HG02642 (cell line): ENCODE measurements around the gene SLC28A1.
"Not testable (repeated sequence)": the region's sequence is repeated elsewhere in the genome, so short reads cannot be mapped to it uniquely, and the experiment has no call there.

Source experiments
- ATAC-seq: cut with Tn5 transposase; IDR thresholded peaks from one replicate; pipeline ENCODE4 v1.9.1; 2021; ENCODE audit warnings: mild to moderate bottlenecking; ENCODE audit not compliant: unreplicated experiment, poor library complexity

SLC28A1 gene

DNA sequence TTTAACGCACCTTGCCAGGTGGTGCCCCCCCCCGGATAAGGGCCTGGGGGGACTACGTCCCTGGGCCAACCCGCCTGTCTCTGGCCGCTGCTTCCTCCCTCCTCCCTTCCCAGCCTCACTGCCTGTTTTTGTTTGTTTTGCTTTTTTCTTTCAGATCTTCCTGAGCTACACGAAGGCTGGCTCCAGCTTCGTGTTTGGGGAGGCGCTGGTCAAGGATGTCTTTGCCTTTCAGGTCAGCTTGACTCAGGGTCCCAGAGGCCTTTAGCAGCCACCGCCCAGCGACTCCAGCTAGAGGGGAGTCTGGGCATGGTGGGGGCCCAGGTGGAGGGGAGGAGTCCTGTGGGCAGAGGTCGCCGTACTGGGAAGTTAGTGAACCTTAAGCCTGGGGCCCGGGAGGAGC, 24.1 kb downstream of the SLC28A1 start:
- no peak for ATAC-seq

DNA sequence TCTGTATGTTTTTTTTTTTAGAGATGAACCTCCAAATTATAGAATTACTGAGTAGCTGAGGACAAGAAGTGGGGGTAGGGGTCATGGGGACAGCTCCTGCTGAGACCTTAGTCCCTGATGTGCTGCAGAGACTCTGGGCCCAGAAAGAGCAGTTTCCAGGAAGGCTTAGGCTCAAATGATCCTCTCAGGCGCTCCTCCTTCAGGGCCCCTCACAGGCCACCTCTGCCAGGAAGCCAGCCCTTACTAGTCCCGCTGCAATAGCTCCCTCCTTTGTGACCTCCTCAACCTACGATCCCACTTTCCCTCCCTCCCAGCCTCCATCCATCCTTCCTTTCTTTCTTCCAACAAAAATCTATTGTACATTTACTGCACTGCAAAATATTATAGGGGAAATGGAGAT, 24.6 kb downstream of the SLC28A1 start:
- ATAC-seq = no peak

DNA sequence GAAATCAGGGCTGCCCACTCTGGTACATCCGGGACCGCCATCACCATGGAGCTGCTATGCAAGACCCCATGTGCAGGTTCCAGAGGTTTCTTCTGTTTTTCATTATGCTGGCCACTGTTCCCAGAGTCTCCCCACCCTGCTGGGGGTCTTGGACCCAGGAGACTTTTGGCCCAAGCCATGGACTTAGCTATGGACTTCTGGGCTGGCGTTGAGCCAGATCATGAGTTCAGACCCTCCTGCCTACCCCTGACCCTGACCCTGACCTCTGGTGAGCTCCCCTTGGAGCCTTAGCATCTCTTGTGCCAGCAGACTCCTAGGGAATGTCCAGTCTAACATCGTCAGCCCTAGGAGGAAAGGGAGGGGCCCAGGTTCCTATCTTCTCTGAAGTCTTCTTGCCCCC, 25.3 kb downstream of the SLC28A1 start:
- no peak for ATAC-seq

DNA sequence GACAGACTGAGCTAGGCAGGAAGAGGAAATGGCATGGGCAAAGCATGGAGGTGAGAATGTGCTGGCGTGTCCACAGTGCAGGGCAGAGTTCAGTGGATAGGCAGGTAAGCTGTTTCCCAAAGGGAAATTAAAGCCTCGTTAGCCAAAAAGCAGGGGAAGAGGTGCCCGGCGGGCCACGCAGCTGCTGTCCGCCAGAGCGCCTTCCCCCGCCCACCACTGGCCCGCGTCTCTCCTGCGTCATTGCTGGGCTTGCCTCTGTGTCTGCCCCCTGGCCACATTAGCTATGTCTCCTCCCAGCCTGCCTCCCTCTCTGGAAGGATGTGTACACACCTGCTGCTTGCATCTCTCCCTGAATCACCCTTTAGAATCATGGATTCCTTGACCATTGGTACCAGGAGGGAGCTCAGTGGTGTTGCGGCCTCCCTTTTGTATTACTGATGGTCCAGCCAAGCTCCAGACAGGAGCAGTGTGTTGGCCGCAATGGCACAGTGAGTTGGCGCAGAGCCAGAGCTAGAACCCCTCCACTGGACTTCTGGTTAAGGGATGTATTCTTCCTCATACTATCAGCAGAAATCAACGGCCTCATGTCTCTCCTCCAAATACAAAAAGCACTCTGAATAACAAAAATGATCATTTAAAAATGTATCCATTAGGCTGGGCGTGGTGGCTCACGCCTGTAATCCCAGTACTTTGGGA, 26.6 kb downstream of the SLC28A1 start:
- no peak for ATAC-seq

DNA sequence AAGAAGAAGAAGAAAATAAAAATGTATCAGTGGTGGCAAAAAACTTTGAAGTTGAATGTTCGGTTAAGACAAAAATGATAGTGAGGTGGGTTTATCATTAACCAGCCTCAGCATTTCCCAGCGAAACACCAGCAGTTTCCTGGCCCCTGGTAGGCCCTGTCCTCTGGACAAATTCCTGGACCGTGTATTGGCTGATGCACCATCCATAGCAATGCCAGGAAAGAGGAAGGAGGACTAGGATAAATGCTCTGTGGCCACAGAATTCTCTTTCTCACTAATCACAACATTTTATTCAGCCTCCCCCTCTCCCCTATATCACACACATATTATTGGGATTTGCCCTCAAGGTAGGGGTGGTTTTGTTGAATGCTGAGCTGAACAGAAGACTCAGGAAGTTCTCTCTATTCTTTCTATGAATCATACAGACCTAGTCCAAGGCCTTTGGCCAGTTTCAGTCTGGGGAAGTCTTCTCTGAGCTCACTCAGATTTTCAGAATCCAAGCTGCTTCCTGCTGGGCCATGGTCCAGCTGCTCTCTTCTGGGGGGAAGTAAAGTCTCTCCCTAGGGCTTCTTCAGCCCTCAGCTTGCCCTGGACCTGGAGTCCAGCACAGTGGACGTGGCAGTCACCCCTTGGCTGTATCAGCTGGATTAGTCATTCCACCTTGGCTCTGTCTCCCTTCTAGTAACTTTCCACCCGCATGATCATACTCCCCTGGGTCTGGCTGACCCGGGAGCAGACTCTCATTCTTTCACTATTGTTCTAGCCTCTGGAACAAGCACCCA, 27.6 kb downstream of the SLC28A1 start:
- ATAC-seq = no peak

DNA sequence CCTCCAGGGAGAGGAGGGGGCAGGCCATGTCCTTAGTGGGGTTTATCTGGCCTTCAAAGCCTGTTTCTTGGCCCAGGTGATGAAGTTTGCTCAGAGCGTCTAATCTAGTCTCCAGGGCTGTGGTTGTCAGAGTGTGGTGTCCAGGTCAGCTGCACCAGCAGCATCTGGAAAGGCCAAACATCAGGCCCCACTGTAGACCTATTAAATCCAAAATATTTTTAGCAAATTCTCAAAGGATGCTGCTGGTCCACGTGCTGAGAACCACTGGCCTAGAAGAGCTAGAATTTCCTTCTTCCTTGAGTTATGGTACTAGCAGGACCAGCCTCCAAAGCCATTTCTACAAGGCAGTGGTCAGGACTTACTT, 28.9 kb downstream of the SLC28A1 start:
- ATAC-seq = no peak

DNA sequence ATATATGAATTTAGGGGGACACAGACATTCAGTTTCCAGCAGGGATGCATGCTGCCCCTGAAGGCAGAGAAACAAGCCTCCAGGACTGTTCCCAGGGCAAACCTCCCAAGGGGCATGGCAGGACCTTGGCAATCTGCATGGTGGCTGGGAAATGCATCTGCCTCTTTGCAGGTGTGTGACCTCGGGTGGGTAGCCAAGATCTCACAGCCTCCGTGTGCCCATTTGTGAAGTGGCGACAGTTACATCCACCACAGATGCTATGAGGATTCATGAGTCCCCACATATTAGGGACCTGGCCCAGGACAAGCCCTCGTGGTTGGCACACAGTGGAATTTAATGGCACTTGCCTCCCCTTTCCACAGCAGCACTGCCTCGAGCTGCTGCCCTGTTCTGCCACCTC, 29.9 kb downstream of the SLC28A1 start:
- no peak for ATAC-seq

DNA sequence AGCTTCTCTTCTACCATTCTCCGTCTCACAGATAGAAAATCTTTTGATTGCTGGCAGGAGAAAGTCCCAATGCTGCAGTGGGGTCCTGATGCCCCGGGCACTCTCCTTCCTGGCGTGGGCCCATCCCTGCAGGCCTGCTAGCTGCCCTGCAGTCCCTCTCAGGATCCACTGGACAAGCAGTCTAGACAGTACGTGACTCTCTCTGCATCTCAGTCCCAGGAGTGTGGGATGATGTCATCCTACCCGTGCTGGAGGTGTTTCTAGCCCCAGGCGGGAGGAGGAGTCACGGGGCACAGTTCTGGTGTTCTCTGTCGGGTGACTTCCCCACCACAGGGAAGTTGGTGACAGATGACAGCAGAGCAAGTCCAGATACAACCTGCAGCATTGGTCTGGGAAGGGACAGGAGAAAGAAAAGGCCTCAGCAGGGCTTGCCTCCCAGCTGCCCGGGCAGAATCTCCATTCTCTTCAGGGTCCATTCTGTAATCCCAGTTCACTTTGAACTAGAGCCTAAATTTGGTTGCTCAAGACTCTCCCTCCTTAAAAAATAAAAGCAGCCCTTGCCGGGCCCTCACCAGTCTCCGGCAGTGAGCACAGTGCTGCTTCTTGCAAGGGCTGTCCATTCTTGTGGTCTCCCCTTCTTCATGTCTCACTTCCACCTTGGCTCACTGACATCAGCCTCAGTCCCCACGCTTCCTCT, 30.6 kb downstream of the SLC28A1 start:
- peak; percentile 92 for ATAC-seq

DNA sequence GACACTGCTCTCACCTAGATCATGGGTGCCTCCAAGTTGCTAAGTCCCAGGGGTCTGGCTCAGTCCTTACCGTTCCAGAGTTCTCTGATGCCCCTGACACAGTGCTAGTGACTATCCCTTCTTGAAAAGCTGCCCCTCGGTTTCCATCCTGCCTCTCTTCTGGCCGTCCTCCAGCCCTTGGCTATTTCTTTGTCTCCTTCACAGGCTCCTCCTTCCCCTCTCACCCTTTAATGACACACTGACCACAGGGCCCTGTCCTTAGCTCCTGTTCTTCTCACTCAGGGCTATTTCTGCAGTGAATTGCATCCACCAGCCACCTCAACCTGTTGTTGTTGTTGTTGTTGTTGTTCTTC, 31.1 kb downstream of the SLC28A1 start:
- no peak for ATAC-seq

DNA sequence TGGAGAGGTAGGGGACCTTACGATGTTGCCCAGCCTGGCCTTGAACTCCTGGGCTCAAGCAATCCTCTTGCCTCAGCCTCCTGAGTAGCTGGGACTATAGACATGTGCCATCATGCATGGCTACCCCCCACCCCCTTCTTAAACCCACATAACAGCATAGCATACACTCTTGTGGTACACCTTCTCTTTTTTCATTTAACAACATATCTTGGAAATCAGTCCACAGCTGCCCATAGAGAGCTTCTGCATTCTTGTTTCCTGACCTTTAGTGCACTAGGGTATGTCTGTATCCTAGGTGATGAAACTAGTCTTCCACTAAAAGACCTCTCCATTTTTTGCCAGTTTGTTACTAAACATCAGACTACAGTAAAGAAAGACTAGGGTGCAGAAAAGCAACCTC, 33.0 kb downstream of the SLC28A1 start:
- ATAC-seq = no peak

DNA sequence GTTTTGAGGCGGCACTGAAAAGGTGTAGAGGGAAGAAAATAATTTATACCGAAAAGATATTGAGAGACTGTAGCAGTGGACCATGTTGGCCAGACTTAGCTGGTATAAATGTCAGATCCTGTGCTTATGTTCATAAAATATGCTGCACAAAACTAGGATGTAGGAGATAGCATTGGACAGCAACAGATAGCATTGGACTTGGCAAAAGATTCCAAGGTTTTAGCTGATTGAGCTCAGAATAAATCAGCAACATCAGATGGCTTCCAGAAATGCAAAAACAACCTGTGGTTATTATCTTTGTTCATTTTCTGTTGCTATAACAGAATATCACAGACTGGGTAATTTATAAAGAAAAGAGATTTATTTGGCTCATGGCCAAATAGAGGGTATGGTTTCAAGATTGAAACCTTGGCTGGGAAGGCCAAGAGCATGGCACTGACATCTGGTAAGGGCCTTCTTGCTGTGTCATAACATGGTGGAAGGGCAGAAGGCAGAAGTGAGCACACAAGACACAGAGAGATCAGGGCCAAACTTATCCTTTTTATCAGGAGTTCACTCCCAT, 34.7 kb downstream of the SLC28A1 start:
- ATAC-seq = no peak

DNA sequence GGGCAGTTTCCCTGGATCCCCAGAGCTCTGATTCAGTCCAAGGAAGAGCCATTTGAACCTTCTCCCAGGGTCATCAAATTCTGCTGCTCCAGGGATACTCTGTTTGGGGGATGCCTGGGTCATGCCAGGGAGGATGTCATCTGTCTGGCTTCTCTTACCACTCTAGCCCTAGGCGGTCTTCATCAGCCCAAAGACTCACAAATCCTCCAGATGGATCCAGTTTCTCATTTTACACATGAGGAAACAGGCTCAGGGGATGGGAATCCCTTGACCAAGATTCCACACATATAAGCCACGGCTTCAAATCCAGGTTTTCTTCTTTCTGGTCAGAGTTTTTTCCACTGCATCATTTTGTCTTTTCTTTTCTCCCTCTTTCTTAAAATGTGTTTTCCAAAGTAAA, 36.7 kb downstream of the SLC28A1 start:
- no peak for ATAC-seq

DNA sequence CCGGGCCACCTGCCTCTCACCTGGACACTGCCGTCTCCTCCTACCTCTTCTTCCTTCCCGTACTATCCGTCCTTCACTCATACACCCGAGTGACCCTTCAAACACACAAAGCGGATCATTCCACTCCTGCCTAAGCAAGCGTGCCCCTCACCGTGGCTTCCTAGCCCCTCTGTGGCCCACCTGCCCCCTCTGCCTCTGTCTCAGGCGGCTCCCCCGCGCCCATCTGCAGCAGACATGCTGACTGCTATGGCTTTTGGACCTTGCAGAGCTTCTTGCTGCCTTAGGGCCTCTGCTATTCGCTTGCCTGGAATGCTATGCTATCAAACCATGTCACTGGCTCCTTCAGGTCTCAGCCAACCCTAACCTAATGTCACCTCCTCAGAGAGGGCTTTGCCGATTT, 38.1 kb downstream of the SLC28A1 start:
- no peak for ATAC-seq

DNA sequence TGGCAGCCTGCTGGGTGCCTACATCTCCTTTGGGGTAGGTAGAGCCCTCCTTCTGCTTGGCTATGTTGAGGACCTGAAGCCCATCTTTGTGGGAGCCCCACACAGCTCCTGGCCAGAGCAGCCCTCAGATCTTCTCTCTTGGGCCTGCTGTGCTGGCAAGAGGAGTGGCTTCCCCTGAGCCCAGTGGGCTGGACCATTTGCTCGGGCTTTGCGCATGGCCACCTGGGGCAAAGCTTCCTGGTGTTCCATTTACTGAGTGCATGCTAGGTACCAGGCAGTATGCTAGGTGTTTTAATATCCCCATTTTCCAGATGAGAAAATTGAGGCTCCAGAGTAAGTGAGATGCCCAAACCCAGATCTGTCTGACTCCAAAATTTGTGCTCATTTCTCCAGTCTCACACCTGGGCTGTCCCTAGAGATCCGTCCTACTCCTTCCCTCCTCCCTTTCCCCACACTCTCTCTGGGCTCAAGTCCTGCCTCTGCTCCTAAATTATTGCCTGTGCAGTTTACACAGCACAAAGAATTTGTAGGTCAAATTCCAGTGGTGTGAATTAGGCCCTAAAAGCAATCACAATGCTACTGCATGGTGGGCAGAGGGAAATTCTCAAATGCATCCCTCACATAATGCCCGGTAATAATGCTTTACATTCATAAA, 39.7 kb downstream of the SLC28A1 start:
- no peak for ATAC-seq

DNA sequence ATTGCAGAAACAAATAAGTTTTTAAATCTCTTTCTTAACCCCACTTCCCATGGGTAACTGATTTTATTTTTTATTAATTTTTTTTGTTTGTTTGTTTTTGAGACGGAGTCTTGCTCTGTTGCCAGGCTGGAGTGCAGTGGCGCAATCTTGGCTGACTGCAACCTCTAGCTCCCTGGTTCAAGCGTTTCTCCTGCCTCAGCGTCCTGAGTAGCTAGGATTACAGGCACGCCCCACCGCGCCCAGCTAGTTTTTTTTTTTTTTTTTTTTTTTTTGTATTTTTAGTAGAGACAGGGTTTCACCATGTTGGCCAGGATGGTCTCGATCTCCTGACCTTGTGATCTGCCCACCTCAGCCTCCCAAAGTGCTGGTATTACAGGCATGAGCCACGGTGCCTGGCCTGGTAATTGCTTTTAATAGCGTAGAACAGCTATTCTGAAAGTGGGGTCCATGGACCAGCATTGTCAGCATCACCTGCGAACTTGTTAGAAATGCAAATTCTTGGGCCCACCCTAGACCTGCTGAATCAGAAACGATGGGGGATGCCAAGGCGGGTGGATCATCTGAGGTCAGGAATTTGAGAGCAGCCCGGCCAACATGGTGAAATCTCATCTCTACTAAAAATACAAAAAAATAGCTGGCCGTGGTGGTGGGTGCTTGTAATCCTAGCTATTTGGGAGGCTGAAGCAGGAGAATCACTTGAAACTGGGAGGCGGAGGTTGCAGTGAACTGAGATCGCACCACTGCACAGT, 40.5 kb downstream of the SLC28A1 start:
- ATAC-seq = not testable (repeated sequence)

DNA sequence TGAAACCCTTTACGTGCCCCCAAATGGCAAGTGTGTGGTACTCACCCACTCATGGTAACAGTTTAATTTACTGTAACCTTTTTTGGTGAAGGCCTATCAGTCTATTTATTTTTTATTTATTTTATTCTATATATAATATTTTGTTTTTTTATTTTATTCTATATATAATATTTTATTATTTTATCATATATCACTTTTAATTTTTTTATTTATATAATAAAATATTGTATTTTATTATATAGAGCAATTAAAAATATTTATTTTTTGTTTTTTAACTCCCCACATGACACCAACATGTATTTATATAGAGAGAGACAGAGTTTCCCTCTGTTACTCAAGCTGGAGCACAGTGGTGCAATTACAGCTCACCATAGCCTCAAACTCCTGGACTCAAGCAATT, 41.4 kb downstream of the SLC28A1 start:
- no peak for ATAC-seq

DNA sequence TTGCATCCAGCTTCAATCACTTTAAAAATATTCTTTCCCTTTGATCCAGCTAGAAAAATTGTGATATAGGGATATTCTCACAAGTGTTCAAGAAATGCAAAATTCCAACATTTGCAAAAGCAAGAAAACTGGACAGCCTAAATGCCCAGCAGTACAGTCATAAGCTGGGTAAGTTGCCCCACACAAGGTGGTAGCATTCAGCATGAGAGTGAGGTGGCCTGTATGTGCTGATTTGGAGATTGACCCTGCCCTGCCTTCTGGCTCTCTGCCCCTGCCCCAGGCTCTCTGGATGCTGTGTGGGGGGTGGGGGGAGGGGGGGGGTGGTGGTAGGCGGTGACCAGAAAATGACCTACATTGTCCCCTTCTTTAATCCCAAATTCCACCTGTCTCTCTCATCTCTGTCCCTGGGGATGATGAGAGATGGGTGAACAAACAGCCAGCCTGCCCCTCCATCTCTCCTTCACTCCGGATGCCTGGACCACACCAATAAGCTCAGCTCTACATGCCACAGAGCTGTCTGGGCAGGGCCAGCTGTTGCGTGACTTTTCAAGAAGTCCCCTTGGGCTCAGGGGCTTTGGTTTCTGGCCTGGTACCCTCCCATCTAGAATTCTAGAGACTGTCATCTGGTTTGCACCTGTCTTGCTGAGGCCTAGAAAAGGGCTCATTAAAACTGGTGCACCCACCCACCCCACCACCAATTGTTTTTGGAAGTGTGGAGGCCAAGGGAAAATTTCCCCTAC, 42.2 kb downstream of the SLC28A1 start:
- no peak for ATAC-seq

DNA sequence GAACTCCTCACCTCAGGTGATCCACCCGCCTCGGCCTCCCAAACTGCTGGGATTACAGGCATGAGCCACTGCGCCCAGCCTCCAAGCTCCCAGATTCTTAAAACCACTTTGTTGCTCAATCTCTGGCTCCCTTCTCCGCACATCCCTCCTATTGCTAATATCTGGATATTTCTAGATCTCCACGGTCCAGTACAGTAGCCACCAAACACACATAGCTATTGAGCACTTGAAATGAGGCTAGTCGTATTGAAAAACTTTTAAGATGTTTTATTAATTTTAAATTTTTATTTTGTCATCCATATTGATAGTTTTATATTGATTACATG, 44.3 kb downstream of the SLC28A1 start:
- no peak for ATAC-seq

DNA sequence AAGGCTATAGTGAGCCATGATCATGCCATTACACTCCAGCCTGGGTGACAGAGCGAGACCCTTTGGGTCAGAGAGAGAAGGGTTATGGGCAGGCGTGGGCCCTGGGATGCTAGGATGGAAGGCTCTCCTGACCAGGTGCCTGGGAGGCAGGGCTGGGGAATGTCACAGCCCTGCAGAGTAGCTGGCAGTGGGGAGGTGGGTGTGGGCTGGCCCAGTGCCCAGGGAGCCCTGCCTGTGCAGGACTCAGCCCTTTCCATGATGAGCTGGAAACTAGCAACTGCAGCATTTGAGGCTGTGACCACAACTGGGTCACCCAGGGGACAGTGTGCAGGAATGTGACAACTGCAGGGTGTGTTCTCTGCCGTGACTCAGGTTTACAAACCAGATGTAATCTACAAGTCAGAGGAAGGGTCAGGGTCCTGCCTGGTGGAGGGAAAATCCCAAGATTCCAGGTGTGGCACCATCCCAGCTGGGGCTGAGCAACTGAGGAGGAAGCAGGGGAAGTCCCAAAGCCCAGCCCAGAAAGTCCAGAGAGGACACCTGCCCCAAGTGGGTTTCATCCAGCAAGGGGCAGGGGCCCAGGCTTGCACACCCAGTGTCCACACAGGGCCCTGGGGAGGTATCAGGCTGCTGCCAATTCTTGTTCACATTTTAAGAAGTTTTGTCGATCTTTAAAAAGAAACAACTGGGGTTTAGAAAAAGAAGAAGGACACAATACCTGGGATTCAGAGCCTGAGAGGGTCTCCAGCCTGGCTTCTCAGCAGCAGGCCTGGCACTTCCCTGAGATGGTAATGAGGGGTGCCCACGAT, 45.5 kb downstream of the SLC28A1 start:
- no peak for ATAC-seq
